Regular cardiac myocyte (primary cell): ENCODE data around the gene LEKR1. TPM values are rescaled to one million over a fixed set of nuclear protein-coding genes. Genes with fewer than 3 reads are reported as not detected.

Experiments used
- total RNA-seq: library from RNA; depleted of rRNA; stranded (reverse); fragments of >200 nt; gene quantifications from 2 replicates; pipeline ENCODE4 v1.2.3, GENCODE V29; 2014

The LEKR1 gene
- 0.38 and 8.5 TPM in 2 replicates for total RNA-seq

GRCh38 chr3:156826144-156826895, at the start of gene LEKR1:
LEKR1 (plus strand) TSS chr3:156826353; CDS start chr3:156829330, 2,977 bp downstream.

Other genes starting within 250 kb of the LEKR1 start
- 38.0 and 61.2 TPM in 2 replicates for gene TIPARP, start 151.8 kb upstream of the LEKR1 start, total RNA-seq